NCI-H2196 (cell line): ENCODE measurements around the gene ODC1.
A peak's percentile ranks its signal among the peaks of the same experiment; 100 is the strongest.

Experiments
- DNase-seq: peaks from one replicate; lab custom pipeline; 2025; ENCODE audit not compliant: unreplicated experiment; lab: John Stamatoyannopoulos, UW

ODC1 gene

DNA sequence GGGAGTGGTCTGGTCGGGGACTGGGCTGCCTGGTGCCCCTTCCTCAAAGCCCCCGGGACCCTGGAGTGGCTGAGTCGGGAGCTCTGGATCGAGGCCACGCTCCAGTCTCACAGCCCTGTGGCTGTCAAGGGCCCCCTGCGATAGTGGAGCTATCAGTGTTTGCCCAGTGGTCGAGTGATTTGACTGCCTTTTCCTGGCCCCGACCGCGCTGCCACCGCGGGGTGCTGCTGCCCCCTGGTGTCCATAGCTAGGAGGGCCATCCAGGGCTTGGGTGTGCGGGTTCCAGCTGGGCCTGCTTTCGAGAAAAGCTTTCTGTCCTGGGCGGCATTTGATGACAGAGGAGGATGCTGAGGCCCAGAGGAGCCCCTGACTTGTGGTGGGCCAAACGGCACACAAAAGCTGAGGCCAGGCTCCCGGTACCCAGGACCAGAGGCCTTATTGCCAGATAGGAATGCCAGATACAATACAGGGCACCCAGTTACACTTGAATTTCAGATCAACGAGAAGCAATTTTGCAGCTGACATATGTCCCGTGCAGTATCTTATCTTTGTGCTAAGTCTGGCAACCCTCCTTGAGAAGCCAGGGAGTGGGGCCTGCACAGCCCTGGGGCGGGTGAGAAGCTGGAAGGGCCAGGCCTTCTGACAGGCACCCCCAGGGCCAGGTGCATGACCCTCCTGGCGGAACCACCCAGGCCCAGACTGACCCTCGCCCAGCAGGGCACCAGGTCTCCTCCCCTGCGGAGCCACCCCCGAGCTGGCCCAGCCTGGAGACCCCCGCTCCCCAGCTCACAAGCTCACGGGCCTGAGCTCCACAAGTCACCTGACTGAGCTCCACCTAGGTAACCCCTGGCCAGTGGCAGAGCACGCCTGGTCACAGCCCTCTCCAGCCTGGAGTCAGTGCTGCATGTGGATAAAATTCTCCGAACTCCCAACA is 13.0 kb downstream of the ODC1 start:
- peak; percentile 81 for DNase-seq

- no peak for DNase-seq
Observed at GRCh38 chr2:10433947-10434885, 13.9 kb downstream of the ODC1 start.

GRCh38 chr2:10433264-10433946 is 14.7 kb downstream of the ODC1 start:
- DNase-seq, result no peak

DNA sequence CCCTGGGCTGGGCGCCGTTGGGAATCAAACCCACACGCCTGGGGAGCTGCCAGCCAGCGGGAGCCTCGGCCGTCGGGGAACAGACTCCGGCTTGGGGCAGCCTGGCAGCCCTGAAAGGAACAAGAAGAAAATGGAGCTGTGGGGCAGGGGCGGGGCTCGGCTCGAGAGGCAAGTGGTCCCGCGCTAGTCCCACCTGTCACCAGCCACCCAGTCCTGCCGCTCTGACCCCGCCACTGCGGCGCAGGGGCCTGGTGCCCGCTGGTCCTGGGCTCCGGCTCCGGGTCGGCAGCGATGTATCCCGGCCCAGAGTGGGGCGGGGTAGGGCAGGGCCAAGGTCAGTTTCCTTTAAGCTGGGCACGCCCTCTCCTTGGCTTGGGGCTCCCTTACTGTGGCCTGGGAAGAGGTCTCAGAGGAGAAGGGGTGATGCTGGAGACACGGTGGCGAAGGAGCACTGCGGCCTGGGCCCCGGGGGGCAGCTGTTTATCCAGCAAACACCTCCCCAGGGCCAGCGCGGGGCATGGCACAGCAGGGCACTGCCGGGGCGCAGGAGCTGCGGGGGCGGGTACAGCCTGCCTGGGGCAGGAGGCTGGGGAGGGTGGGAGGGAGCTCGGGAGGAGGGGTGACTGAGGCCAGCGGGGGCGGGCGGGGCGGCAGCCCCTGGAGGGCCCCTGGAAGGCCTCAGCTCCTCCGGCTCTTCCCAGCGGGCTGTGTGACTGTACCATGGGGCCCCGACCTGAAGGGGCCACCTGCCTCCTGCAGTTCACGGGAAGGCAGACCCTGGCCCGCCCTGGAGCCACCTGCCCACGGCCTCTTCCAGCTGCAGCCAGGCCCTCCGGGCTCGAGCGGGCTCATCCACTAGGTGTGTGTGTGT is 15.6 kb downstream of the ODC1 start:
- DNase-seq, result no peak

GRCh38 chr2:10431797-10432196 is 16.3 kb downstream of the ODC1 start:
- no peak for DNase-seq

DNA sequence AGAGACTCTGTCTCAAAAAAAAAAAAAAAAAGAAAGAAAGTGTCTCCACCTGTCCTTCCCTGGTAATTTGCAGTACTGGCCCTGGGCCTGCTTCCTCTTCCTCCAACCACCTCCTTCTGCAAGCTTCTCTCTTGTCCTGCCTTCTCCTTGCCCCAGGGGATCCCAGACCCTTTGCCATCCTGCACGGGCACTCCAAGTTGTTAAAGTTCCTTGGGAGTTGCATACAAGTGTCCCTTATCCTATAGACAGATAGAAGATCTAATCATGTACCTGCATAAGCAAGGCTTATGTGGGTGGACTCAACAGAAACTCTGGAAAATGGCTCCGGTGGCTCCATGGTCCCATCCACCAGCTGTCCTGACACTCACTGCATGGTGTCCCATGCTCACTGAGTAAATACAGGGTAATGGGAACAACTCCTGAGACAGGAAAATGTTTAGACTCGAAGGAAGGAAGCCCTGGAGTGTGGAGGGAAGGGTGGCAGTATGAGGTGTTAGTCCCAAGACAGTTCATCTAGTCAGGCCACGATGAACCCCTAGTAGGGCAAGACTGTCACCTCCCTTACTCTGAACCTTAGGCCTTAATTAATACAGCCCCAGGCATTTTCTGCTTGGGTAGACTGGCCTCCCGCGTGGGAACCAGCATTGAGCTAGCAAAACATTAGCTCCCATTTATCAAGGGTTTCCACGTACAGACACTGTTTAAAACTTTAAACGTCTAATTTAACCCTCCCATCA is 17.1 kb downstream of the ODC1 start:
- DNase-seq, result no peak

DNA sequence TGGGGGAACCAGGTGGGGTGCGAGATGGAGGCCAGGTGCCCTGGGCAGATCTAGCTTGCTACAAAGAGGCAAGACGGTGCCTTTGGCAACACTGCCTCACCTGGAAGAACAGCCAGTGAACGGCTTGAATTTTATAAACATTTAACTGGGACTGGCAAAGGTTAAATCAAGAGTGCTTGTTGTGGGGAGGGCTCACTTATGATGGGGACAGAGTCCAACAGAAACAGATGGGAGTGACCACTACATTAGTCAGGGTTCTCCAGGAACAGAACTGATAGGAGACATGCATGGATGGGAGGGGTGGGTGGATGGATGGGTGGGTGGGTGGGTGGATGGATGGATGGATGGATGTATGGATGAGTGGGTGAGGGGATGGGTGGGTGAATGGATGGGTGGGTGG is 19.2 kb downstream of the ODC1 start:
- DNase-seq, result no peak

DNA sequence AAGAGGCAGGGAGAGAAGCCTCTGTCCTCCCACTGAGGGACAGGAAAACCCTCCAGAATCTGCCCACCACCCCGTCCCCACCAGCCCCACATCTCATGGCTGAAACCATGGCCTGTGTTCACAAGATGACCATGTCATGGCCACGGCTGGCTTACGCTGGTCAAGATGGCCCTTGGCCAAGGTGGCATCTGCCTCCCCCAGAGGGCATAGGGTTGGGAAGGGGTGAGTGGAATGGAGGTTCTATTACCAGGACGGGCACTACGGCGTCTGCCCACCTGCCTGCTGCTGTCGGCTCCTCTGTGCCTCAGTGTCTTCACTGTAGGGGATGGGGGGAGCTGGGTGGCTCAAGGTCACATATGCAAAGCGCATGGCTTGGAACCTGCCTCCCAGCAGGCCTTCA is 19.8 kb downstream of the ODC1 start:
- no peak for DNase-seq

GRCh38 chr2:10427618-10427949 is 20.5 kb downstream of the ODC1 start:
- DNase-seq, result no peak

GRCh38 chr2:10426726-10427617 is 21.2 kb downstream of the ODC1 start:
- DNase-seq, result no peak

GRCh38 chr2:10425699-10426098 is 22.4 kb downstream of the ODC1 start:
- DNase-seq, result no peak

- no peak for DNase-seq
Observed at GRCh38 chr2:10424916-10425505, 23.1 kb downstream of the ODC1 start.

DNA sequence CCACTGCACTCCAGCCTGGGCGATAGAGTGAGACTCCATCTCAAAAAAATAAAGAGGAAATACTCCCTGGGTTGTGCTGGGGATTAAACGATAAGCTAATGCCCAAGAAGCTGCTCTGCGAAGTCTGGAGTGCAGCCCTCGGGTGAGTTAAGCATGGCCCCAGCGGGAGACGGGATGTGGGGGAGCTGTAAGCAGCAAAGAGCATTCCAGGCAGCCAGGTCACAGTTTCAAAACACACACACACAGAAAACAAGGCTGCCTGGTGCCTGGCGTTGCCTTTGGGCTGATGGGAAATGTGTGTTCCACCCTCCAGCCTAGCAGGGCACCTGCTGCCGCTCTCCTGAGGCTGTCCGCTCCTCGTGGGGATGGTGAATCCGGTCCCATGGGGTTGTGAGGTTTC is 24.1 kb downstream of the ODC1 start:
- no peak for DNase-seq

- DNase-seq, result no peak
Observed at GRCh38 chr2:10423400-10423774, 24.7 kb downstream of the ODC1 start.

DNA sequence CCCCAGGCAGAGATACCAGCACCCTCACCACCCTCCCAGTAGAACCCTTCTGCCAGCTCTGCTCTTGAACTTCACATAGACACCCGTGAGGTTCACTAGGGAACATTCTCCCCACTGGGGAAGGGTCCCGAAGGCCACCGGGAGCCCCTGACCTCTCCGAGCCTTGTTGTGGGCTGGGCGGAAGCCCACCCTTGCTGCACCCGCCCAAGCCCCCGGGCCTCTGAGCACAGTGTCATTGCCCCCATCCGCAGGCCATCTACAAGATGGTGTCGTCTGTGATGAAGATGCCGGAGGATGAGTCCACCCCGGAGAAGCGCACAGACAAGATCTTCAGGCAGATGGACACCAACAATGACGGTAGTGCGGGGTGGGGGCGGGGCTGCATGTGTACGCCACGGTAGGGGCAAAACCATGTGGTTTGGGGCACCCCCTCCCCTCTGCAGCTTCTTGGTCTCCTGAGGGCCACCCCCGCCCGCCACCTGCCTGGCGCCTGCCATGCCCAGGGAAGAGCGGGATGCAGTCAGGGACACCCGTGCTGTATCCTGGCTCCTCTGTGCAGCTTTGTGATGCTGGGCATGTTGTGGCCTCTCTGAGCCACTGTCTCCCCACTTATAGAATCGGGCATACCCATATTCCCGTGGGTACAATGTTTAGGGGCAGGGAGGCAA is 25.3 kb downstream of the ODC1 start:
- DNase-seq, result no peak

- DNase-seq, result no peak
Observed at GRCh38 chr2:10422251-10422650, 25.9 kb downstream of the ODC1 start.

GRCh38 chr2:10419553-10420257 is 28.4 kb downstream of the ODC1 start:
- DNase-seq, result no peak
